Right lobe of liver (tissue), 4 donors: Measurements from ENCODE around the gene ACER3.

ENCODE experiments used
- POLR2A ChIP-seq: fragments of 450-650 bp; IDR thresholded peaks from one replicate; pipeline ENCODE4 v1.6.1; 2017; ENCODE audit warnings: antibody characterized with exemption, mild to moderate bottlenecking
- TF ChIP-seq, protein P1 (sequence below), 4 donors: fragments of 200-600 bp in 3 of 4; fragments of 450-650 bp in 1 of 4; IDR thresholded peaks; one replicate each; pipeline versions ENCODE4 v1.5.1 to v1.8.0; 2016 to 2022; ENCODE audit warnings: antibody characterized with exemption in 4 of 4, mild to moderate bottlenecking in 2 of 4
- donor health status: DM: no; HTN: no; CAD: no.
- donor health status: DM: no; HTN: no; CAD: no.
- donor health status: DM: no; HTN: yes; CAD: no.

DNA sequence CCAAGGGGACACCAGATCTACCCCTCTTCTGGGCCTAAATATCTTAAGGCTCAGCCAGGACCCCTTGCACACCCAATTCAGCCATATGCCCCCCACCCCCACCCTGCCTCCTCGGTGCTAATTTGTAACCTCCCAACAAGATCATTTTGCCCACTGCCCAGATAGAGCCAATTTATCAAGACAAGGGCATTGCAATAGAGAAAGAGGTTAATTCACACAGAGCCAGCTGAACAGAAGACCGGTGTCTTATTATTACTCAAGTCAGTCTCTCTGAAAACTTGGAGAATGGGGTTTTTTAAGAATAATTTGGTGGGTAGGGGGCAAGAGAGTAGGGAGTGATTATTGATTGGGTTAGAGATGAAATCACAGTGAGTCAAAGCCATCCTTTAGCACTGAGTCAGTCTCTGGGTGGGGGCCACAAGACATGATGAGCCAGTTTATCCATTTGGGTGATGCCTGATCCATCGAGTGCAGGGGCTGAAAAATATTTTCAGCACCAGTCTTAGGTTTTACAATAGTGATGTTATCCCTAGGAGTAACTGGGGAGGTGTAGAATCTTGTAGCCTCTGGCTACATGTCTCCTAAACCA, 196.2 kb downstream of the ACER3 start:
- TF ChIP-seq POLR2A, result no peak
- TF ChIP-seq, protein P1, sequence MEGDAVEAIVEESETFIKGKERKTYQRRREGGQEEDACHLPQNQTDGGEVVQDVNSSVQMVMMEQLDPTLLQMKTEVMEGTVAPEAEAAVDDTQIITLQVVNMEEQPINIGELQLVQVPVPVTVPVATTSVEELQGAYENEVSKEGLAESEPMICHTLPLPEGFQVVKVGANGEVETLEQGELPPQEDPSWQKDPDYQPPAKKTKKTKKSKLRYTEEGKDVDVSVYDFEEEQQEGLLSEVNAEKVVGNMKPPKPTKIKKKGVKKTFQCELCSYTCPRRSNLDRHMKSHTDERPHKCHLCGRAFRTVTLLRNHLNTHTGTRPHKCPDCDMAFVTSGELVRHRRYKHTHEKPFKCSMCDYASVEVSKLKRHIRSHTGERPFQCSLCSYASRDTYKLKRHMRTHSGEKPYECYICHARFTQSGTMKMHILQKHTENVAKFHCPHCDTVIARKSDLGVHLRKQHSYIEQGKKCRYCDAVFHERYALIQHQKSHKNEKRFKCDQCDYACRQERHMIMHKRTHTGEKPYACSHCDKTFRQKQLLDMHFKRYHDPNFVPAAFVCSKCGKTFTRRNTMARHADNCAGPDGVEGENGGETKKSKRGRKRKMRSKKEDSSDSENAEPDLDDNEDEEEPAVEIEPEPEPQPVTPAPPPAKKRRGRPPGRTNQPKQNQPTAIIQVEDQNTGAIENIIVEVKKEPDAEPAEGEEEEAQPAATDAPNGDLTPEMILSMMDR (IDR thresholded peaks at IDR 0.05), result no peak
